Measurements from ENCODE around the gene CFAP141.
"Not testable (repeated sequence)": the region's sequence is repeated elsewhere in the genome, so short reads cannot be mapped to it uniquely, and the experiment has no call there.

The CFAP141 gene

DNA sequence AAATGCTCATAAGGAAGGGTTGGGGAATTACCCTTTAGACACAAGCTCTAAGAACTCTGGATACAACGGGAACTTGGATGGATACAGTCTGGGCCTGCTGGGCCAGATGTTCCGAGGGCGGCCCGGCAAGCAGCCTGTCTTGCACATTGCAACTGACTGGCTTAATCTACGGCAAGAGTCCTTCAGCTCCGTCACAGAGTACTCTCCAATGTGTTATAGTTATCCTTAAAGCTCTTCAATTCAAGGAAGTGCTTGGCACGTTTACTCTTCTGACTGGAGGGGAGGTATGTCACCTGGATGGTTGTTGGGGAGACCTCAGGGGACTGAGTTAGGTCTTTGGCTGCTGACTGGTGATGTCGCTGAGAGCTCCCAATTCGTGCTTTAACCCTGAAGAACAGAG is 1.1 kb upstream of the CFAP141 start:
- no peak for DNase-seq

DNA sequence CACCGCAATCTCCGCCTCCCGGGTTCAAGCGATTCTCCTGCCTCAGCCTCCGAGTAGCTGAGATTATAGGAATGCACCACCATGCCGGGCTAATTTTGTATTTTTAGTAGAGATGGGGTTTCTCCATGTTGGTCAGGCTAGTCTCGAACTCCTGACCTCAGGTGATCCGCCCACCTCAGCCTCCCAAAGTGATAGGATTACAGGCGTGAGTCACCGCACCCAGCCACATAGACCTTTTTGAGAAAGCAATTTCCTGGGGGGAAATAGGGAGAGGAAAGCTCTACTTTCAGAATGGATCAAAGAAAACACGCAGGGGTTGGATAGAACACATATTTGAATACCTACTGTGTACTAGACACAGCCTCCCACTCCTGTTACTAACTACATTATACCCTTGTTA is 355 bp downstream of the CFAP141 start:
- DNase-seq, result not testable (repeated sequence)

DNA sequence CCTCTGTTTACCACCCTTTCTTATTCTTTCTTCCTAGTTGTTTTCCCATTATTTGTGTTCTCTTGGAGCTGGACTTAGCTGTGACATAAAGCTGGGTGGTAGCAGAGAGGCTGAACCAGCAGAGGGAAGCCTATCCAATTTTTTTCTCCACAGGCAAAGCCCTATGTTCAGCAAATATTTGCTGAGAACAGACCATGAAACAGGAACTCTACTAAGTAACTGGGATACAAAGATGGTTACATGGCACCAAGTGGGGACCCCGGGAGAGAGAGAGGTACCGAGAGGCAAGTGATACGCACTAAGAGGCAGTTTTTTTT is 6.6 kb downstream of the CFAP141 start:
- no peak for DNase-seq

DNA sequence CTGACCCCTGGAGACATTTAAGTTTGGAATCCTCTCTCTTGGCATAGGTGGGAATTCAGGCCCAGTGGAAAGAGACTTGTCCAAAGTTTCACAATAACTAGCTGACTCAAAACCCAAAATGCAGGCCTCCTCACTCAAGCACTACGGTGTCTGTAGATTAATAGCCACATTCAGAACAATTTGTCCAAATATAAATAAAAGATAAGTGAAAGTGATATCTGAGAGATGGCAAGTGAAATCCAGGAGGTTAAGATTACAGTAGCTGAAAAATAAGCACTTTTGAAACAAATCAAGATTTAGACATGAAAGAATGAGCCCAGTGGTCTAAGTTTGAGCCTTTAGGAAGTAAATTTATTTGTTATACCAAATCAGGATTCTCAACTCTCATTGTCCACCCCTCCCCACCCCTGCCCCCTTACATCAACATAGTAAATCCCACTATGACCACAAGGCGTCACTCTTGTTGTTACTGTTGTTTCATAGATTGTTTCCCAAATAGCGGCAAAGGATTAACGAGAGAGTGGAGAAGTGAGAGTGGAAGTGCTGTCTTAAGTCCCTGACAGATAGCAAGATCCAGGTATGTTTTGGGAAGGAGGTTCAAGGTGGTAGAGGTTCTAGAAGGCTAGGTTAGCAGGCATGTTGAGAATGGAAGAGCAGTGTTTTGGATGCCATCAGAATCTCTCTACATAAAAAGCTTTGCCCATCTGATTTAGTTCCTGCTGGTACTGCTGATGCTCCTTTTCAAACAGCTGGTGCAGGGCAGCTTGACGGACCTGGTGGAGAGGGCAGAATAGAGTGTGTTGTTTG is 7.2 kb downstream of the CFAP141 start:
- DNase-seq, result peak; percentile 13 to 66

DNA sequence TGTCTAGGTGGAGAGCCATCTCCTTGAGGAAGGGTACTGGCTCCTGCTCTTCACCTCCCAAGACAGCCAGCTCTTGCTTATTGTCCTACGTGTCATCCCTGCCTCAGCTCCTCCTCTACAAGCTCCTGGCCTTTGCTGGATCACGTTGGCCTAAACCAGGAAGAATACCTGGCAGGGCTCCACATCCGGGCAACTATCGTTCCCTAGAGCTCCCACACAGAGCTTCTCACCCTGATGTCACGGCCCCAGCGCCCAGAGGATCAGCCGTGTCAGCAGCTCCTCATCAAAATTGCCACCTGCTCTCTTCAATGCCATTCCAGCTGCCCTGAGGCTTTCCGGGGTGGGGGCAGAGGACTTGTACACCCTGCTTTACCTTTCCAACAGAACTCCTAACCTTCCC is 12.3 kb downstream of the CFAP141 start:
- peak in 1 of 2 experiments; percentile 12 for DNase-seq

DNA sequence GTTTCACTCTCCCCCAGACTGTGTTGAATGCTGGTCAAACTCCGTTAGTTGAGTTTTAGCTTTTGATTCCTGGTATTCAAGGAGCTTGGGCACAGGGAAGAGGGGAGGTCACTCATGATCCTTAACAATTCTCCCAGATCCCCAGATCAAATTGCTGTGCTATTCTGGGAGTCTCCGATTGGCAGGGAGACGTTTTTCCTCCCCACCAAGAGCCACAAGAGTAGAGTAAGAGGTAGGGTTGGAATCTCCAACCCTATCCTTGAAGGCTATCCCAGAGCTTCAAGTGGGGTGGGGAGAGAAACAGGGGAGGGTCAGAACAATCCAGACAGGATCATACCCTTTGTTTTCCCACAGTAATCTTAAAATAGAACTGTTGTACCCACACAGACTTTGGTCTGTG is 13.7 kb downstream of the CFAP141 start:
- no peak for DNase-seq

DNA sequence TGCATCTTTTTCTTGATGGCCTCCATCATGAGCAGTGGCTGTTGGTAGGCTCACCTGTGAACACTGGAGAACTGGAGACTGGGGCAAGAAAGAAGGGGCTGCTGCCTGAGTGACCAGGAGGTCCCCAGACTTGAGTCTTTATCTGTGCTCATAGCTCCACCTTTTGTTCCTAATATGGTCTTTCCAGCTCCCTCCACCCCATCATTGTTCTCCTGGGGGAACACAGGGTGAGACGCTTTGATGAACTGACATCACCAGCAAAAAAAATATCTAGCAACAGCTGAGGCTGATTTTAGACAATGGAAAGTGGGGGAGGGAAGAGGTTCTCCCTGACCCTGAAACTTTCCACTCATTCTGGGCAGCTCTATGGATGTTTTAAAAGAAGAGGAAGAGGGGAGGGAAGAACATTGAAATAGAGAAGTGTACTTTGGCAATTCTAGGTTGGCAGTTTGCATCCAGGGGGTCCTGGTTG is 14.1 kb downstream of the CFAP141 start, which contains the start of gene TPM3:
TSS of gene TPM3 (minus strand) at position 111 of the 472 bp plus-strand sequence. CDS start at position 29, 82 bp downstream.
- no peak for DNase-seq

DNA sequence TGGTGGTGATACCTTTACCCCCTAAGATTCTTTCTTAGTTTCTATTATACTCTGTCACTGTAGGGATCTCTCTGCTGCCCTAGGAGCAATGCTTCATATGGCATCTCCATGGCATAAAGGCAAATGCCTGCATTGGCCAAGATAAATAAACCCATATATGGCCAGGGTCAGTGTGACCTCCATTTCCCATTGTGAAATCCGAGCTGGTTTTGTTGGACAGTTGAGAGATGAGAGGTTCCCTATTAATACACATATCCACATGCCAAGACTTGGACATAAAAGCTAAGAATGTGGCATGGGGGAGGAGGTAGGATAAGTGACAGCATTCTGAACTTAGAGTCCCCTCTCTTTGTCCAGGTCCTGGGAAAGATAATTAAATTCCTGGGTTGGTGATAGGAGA is 15.6 kb downstream of the CFAP141 start:
- no peak for DNase-seq

DNA sequence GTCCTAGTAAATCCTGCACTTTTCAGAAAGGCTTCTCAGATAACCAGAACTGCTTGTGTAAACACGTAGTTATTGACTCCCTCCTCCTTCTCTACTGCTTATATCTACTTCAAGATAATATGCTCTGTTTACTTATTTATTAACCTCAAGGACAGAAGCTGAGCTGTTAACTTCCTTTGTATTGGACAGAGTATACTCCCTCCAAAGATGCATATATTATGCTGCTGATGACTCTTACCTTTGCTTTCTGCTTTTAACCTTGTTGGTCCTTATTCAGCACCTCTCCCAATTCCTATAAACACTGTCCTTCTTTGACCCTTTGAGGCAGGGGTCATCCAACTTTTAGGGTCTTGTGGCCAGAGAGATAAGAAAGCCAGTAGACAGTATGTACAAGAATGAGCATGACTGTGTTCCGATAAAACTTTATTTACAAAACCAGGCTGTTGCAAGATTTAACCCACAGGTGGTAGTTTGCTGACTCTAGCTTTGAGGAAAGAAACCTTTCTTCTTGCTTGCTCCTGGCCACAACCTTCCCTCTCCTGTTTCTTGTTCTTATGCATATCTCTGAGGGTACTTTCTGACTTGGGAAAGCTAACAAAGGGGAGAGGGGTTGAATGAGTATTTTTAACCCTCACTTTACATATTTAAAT is 19.2 kb downstream of the CFAP141 start:
- DNase-seq, result no peak

DNA sequence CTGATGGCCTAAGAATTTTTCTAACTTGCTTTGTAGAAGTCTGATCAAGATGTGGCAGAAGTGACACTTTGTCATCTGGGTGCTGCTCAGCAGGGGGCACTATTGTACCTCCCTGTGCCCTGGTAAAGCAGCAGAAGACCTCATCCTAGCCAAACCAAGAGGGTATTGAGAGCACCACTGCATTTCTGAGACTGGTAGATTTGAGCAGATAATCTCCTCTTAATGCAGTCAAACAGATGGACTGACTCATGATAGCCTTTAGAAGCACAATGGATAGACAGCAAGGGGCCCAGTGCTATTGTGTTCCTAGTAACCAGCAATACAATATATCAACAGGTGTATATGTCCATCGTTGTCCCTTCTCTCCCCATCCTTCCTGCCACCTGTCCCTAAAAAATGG is 20.0 kb downstream of the CFAP141 start:
- DNase-seq, result peak in 1 of 2 experiments; percentile 46

DNA sequence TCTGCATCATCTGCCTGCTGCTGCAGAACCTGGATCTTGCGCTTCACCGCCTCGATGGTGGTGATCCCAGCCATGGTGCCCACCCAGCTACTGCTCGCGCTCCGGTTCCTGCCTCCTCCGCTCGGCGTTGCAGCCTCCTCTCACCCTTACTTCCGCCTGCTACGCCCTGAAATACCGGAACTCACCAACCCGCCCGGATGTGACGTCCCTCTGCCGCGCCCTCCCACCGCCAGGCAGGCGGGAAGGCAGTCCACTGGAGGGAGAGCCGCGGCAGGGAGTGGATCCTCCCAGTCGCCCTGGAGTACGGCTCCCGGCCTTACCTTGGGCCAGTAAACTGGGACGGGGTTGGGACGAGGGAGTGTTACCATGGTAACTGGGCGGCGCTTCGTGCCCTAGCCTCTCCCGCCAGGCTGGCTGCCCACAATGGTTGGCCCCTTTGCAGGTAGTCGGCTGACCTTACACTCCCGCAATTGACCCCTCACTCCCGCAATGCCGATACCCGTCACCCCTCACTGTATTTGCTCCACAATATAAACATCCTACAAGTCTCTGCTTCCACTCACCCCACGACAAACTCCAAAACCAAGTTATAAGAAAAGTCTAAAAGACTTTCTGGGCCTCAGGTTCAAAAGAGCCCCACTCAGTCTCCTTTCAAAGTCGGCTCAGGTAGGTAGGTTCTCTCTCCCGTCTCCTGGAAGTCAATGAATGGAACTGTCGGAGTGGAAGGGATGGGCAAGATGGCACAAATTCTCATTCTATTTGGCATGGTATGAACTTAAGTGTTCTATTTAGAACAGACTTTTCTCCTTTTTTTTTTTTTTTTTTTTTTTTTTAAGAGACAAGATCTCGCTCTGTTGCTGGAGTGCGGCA is 22.9 kb downstream of the CFAP141 start:
- peak; percentile 97 to 99 for DNase-seq

DNA sequence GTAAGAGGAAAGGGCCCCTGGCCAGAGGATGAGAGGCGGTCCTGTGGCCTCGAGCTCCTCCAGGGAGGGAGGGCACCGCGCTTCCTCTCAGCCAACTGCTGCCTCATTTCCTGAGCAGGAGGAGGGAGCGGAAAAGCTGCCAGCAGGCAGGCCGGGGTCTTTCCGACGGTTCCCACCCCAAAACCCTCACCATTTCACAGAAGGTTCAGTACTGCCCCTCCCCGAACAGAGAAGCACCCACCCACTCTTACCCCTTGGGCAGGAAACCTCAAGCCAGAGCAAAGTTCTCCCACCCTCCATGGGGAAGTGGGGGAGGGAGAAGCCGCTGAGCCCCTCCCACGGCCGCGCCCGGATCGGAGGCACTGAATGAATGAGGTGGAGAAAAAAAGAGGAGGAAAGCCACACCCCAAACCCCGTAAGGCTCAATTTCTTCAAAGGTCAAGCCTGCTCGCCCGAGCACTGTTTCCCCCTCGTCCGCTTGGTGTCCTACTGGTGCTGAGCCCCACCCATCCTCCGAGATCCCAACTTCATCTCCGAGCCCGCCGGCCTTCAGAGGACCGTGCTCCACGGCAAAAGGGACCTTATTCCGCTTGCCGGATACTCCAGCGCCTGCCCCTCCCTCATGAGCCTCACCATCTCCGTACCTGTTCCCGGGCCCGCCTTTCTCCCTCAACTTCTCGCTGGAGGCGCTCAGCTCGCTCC is 23.6 kb downstream of the CFAP141 start:
- DNase-seq, result peak; percentile 10 to 49

DNA sequence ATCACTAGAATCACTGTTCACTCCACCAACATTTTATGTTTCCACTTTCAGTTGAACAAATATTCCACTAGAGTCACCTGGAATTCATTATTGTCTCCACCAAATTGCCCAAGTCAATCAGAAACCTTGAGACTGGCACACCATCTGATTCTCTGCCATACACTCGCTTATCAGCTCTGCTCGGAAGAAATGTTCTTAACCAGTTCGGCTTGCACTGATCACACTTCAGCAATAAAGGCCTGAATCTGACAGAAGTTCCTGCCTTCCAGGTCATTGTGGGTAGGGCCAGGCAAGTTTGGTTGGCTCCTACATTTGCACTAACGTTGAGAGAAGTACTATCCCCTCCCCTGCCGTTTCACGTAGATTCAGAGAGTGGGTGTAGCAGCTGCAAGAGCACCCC is 24.2 kb downstream of the CFAP141 start:
- no peak for DNase-seq

DNA sequence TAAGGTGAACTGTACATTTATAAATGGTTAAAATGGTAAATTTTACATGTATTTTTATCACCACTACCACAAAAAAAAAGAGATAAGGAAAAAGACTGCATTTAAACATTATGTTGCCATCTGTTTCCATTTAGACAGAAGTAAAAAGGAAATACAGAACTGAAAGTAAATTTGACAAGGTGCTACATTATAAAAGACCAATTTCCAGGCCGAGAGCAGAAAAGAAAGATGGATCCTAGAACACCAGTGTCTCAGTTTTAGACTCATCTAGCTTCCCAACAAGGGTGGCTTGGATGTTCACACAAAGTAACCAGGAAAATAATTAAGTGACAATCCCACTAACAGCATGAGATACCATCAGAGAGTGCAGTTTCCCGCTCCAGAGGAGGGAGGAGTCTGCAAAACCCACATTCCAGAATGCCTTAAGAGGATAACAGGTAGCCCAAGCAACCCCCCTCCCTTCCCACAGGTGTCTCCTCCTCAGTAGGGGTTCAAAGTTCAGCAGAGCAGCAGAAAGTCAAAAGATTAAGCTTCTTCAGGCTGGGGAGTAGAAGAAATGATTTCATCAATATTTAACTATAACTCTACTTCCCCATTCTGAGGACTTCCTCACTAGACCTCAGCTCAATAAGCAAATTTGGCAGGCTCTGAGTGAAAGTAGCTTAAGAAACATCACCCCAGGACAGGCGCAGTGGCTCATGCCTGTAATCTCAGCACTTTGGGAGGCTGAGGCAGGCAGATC is 26.0 kb downstream of the CFAP141 start:
- no peak for DNase-seq

DNA sequence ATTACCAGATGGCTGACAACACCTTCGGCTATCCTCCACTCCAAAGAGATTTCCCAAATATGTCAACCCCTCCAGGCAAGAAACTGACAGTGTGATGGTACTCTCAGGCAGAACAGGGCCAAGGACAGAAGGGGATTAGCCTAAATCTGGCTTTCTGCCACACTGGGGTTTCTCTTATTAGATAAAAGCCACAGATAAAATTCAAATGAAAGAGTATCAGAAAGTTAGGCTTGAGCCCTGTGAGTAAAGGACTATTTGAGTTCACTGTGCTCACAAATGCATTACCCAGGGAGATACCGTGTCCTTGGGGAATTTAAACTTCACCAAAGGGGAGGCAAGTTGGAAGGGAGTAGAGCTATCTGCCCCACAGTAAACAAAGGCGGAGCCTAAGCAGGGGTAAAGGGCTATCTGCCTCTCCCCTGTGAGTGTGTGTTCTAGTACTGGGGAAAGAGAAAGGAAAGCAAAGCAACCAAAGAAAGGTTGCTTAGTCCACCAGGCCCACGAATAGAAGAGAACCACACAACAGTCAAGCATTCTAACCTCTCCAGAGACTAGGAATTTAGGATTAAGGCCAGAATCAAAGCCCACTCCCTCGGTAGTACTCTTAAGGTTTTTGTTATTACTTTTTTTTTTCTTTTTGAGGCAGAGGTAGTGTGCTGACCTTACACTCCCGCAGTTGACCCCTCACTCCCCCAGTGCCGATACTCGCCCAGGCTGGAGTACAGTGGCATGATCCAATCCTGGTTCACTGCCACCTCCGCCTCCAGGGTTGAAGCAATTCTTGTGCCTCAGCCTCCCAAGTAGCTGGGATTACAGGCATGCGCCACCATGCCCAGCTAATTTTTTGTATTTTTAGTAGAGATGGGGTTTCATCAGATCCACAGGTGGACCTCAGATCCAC is 27.0 kb downstream of the CFAP141 start:
- DNase-seq, result no peak

DNA sequence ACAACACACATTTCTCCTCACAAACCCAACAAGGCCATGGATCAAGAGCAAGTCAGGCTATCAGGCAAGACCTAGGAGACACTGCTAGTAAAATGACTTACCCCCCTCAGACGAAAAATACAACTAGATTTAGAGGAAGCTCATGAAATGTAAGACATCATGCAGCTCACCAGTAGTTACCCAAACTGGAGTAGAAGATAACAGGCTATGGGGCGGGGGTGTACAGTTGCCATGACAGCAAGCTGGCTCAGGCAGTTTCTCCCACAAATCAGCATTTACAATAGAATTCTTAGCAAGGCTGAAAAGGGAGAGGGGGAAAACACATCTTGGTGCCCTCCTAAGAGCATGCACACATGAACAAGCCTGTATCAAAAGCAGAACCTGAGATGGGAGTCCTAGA is 28.1 kb downstream of the CFAP141 start:
- DNase-seq, result no peak

DNA sequence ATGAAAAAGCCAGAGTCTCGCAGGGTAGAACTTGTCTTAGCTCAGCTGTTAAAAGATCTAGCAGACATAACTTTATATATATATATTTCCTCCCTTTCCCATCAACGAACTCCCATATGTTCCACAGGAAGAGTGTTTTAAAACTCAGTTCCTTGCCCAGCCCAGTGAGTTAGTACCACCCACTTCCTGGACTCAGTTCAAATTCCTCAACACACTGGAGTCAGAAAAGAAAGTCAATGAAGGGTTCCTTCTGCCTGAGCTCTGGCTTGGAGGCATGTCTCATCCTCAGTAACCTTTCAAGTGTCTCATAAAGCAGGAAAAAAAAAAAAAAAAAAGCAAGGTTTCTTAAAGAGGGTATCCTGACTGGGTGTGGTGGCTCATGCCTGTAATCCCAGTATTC is 29.8 kb downstream of the CFAP141 start:
- DNase-seq, result no peak

DNA sequence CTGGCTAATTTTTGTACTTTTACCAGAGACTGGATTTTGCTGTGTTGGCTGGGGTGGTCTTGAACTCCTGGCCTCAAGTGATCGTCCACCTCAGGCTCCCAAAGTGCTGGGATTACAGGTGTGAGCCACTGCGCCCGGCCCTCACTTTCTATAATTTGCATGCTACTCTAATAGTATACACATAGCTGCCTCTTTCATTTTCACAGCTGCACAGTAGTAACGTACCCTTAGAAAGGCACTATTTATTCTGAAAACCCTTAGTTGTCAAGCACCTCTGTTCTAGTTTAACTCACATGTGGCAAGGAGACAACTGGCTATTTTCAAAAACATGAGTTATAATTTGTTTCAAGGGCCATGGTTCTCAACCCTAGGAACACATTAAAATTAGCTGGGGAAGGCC is 31.5 kb downstream of the CFAP141 start:
- no peak for DNase-seq

DNA sequence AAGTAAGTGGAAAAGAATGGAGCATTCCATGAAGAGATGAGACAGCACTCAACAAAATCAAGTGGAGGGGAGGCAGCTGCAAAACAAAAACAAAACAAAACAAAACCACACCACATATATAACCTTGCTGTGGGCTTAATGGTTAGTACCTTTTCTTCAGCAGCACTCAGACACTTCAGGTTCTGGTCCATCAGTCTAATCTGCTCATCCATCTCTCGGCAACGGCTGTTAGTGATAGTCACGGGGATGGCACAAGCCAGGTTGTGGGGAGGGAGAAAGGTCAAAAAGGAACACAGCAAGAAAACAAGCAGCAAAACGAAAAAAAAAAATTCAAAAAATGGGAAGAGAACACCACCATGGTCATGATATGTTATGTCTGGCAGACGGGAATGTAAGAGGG is 34.3 kb downstream of the CFAP141 start:
- DNase-seq, result no peak

DNA sequence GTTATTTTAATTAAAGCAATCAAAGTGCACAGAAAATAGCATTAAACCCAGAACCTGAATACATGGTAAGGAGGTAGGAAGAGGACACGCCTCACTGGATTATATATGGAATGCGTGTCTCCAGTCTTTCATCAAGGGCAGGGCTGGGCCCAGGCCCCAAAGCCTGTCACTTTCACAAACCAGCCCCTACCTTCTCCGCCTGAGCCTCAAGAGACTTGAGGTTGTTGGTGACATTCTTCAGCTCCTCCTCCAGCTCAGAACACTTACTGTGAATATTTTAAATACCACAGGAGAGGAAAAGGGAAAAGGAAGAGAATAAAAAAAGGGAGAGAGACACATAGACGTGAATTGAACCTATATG is 34.9 kb downstream of the CFAP141 start:
- DNase-seq, result no peak

All from NCI-H446 (cell line).